ENCODE data around the gene RAB20. TPM values are rescaled to one million over a fixed set of nuclear protein-coding genes. Genes with fewer than 3 reads are reported as not detected.

The RAB20 gene
- total and polyA plus RNA-seq, 2 of the 8 experiments (the other 6 are each of a cell fraction or from before 2014, with no cell fraction given) = 14.8 to 27.9 TPM

DNA sequence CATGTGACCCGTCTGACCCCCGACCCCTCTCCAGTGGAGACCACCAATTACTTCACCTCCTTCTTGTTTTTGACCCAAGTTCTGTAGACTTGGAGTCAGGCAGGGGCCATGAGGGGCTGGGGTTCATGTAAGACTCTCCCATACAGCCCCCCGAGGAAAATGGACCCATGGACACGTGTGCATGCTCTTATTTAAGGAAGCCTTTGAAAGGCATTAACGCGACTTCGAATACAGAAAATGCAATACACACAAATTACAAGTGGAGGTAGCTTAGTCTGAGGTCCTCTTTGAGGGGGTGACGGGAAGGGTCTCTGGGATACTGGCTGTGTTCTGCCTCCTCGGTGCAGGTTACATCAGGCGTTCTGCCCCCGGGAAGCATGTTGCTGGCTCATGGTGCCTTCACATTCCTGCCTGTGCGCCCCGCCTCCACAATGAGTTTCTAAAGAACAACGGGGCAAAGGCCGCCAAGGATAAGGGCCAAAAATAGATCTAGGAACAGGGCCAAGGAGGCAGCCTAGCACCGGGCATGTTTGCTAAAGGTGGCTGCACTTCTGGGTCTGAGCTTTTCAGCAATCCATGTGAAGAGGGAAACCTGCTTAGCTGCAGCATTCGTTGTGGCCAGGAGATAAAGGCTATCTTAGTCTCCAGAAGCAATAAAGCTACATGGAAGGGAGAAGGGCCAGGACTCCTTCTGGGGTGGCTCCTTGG is 54.5 kb downstream of the RAB20 start:
- FAIRE-seq = no peak
- no peak overlapping the region for H3K4ac ChIP-seq (replicated peaks; ENCODE audit: insufficient read length, low read depth, low read length)
- 0 out of 2 replicates have a peak, but pooled peaks cover 2% of the 10 kb centered on the region for H3K23me2 ChIP-seq (ENCODE audit: low read depth, low read length)
- H3K9ac ChIP-seq (replicated peaks in 1 of 4; ENCODE audit: extremely low read depth in 1 of 4, low read depth in 3 of 4, low read length in 3 of 4) = no peak overlapping the region
- no peak overlapping the region for H2AFZ ChIP-seq (ENCODE audit: low read length)
- no peaks in the 10 kb centered on the region for H3K79me2 ChIP-seq (ENCODE audit: control insufficient read depth in 1 of 2, insufficient read depth in 2 of 2, low read length in 2 of 2)
- no peak overlapping the region for H3K56ac ChIP-seq (replicated peaks; ENCODE audit: insufficient read length, low read depth, low read length)
- peaks cover 2% of the 10 kb centered on the region; the same call in 1 of the 2 replicates for H3K79me1 ChIP-seq (ENCODE audit: low read depth, low read length)
- peaks cover 0 to 5% (median 0%) of the 10 kb centered on the region in 4 experiments; a peak in 1 of 7 replicates for H3K4me1 ChIP-seq (replicated peaks in 1 of 4; ENCODE audit: control insufficient read depth in 3 of 4, insufficient read depth in 4 of 4, low read length in 3 of 4)
- H3K18ac ChIP-seq (ENCODE audit: extremely low read depth, low read length) = no peak overlapping the region
- no peak overlapping the region for H2AK5ac ChIP-seq (ENCODE audit: low read depth, low read length)
- H3K36me3 ChIP-seq (ENCODE audit: control insufficient read depth in 2 of 4, insufficient read depth in 4 of 4, low read length in 3 of 4) = peaks cover 5 to 35% (median 21%) of the 10 kb centered on the region in 4 experiments; a peak in 6 of 8 replicates
- no peak overlapping the region for H4K91ac ChIP-seq (replicated peaks; ENCODE audit: insufficient read length, low read length)
- H3K27me3 ChIP-seq (replicated peaks in 1 of 4; ENCODE audit: control insufficient read depth in 3 of 4, extremely low read depth in 1 of 4, insufficient read depth in 3 of 4, low read length in 3 of 4) = no peaks in the 10 kb centered on the region; a peak in 1 of 7 replicates
- H2BK20ac ChIP-seq (ENCODE audit: low read length) = 0 out of 2 replicates have a peak overlapping the region, but pooled peaks have one; percentile 48
- no peak for DNase-seq (ENCODE audit: low read depth in 1 of 2, low spot score in 2 of 2)
- no peak overlapping the region for H2BK120ac ChIP-seq (replicated peaks; ENCODE audit: low read depth, low read length)
- WGBS, 2 experiments (ENCODE audit: extremely low coverage in 1 of 2, insufficient coverage in 1 of 2, insufficient read length in 1 of 2, insufficient replicate concordance in 2 of 2, low coverage in 1 of 2, low lambda C conversion rate in 2 of 2, missing lambda C conversion rate in 1 of 2) = 84% methylated on average over 16 of the region's 17 CpGs; no CpG with 5 or more reads in 1 of the 2 experiments
- no peak overlapping the region for H3K23ac ChIP-seq (ENCODE audit: insufficient read length)
- no peak overlapping the region for H3K4me3 ChIP-seq (ENCODE audit: extremely low read depth in 1 of 4, insufficient read depth in 2 of 4, low read depth in 3 of 4, low read length in 4 of 4)
- no peak overlapping the region for H4K5ac ChIP-seq (ENCODE audit: insufficient read length, low read depth, low read length)
- H3K9me3 ChIP-seq (ENCODE audit: insufficient read depth in 2 of 2, low read depth in 1 of 2, low read length in 1 of 2) = no peaks in the 10 kb centered on the region
- peaks cover 0 to 3% of the 10 kb centered on the region in 2 experiments for H4K20me1 ChIP-seq (replicated peaks in 1 of 2; ENCODE audit: control insufficient read depth in 1 of 2, insufficient read depth in 2 of 2, low read length in 2 of 2)
- H3K27ac ChIP-seq (ENCODE audit: low read depth, low read length) = no peak overlapping the region
- no peak overlapping the region for H4K8ac ChIP-seq (ENCODE audit: extremely low read depth, insufficient read depth, low read length)
- no peak overlapping the region for H2BK15ac ChIP-seq (ENCODE audit: low read length)
- H2BK12ac ChIP-seq (ENCODE audit: low read depth, low read length) = no peak overlapping the region
- no peak overlapping the region for H3K4me2 ChIP-seq (ENCODE audit: insufficient read depth in 1 of 2, low read depth in 2 of 2, low read length in 2 of 2)
- CTCF ChIA-PET (ENCODE audit: partially characterized antibody) = interaction anchor here (1.0 to 3.8 kb wide), 5 partner anchors 12 to 285 kb away, joined by 3 to 20 read pairs (median 4); no protein-coding TSS in a partner anchor
- no peak overlapping the region for H3K14ac ChIP-seq (ENCODE audit: insufficient read length)
- POLR2A ChIA-PET (ENCODE audit: partially characterized antibody) = interaction anchor here (0.8 to 1.2 kb wide), 2 partner anchors 22 to 52 kb away, joined by 3 read pairs; no protein-coding TSS in a partner anchor
- no peak overlapping the region for H2BK5ac ChIP-seq (ENCODE audit: low read depth, low read length)
- TF ChIP-seq ZNF274 (IDR thresholded peaks at IDR 0.05; ENCODE audit: borderline replicate concordance, extremely low read depth, low read length) (no peak), CREB1 (IDR thresholded peaks at IDR 0.05) (no peak), HDAC2 (IDR thresholded peaks at IDR 0.05; ENCODE audit: borderline replicate concordance in 1 of 2, low read depth in 2 of 2, low read length in 2 of 2) (no peak), EP300 (IDR thresholded peaks at IDR 0.05; ENCODE audit: borderline replicate concordance in 1 of 2, low read depth in 2 of 2, low read length in 2 of 2) (no peak), TAF1 (IDR thresholded peaks at IDR 0.05; ENCODE audit: low read depth, low read length) (no peak), EZH2 (IDR thresholded peaks at IDR 0.05; ENCODE audit: low read depth, low read length, severe bottlenecking) (no peak), EGR1 (IDR thresholded peaks at IDR 0.05; ENCODE audit: borderline replicate concordance, low read depth, low read length) (no peak), CHD1 (IDR thresholded peaks at IDR 0.05; ENCODE audit: low read depth, low read length) (no peak), NRF1 (IDR thresholded peaks at IDR 0.05; ENCODE audit: low read depth, low read length) (no peak), JUN (IDR thresholded peaks at IDR 0.05; ENCODE audit: low read depth, low read length) (no peak)
- TF ChIP-seq, protein P1, sequence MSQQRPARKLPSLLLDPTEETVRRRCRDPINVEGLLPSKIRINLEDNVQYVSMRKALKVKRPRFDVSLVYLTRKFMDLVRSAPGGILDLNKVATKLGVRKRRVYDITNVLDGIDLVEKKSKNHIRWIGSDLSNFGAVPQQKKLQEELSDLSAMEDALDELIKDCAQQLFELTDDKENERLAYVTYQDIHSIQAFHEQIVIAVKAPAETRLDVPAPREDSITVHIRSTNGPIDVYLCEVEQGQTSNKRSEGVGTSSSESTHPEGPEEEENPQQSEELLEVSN (IDR thresholded peaks at IDR 0.05) = no peak
